Transverse colon (tissue), 4 donors: ENCODE results near the gene PRKACB. TPM values are rescaled to one million over a fixed set of nuclear protein-coding genes. Genes with fewer than 3 reads are reported as not detected.

Experiments used
- DNase-seq: peaks from one replicate; pipeline ENCODE4 v3.0.0-alpha.2; 2019
- H3K27ac ChIP-seq, 4 donors: fragments of 200-600 bp; sonication (generic); 2 replicates each; pipeline ENCODE4 v1.5.1; 2016 to 2018; ENCODE audit warnings: inconsistent platforms in 4 of 4
- H3K27me3 ChIP-seq: fragments of 200-600 bp; sonication (generic); 2 replicates; pipeline ENCODE4 v1.5.1; 2017; ENCODE audit warnings: inconsistent platforms
- H3K36me3 ChIP-seq, 4 donors: fragments of 200-600 bp; sonication (generic); 2 replicates each; pipeline ENCODE4 v1.5.1; 2017 to 2019; ENCODE audit warnings: inconsistent platforms in 4 of 4
- H3K4me1 ChIP-seq, 4 donors: fragments of 200-600 bp; sonication (generic); 2 replicates each; pipeline ENCODE4 v1.5.1; 2017 to 2020; ENCODE audit warnings: inconsistent platforms in 4 of 4
- H3K4me3 ChIP-seq, 4 donors: fragments of 200-600 bp; sonication (generic); 1 replicate in 1 of 4; 2 replicates in 3 of 4; pipeline versions ENCODE4 v1.5.1 to v1.6.1; 2017 to 2019; ENCODE audit warnings: inconsistent platforms in 4 of 4
- H3K9me3 ChIP-seq, 2 donors: fragments of 200-600 bp; sonication (generic); 2 replicates each; pipeline ENCODE4 v1.5.1; 2017 to 2019; ENCODE audit warnings: inconsistent platforms in 2 of 2
- CTCF ChIP-seq, 5 experiments: fragments of 200-600 bp in 3 of 5; fragments of 450-650 bp in 2 of 5; sonication (generic) in 3 of 5; IDR thresholded peaks; 1 replicate in 2 of 5; 2 replicates in 3 of 5; pipeline ENCODE4 v1.5.1; 2016 to 2017; ENCODE audit warnings: antibody characterized with exemption in 5 of 5, inconsistent platforms in 3 of 5, mild to moderate bottlenecking in 2 of 5, moderate library complexity in 1 of 5
- EP300 ChIP-seq: sonication (generic); formaldehyde crosslinking; IDR thresholded peaks from one replicate; pipeline ENCODE4 v1.6.1; 2017; ENCODE audit warnings: antibody characterized with exemption, low read depth
- POLR2A ChIP-seq: fragments of 450-650 bp; IDR thresholded peaks from one replicate; pipeline ENCODE4 v1.6.1; 2016; ENCODE audit warnings: antibody characterized with exemption, mild to moderate bottlenecking, moderate library complexity
- POLR2AphosphoS5 ChIP-seq, 3 donors: sonication (generic); formaldehyde crosslinking; IDR thresholded peaks; one replicate each; pipeline ENCODE4 v1.6.1; 2016; ENCODE audit warnings: antibody characterized with exemption in 3 of 3
- WGBS, 2 donors: methylation state at CpG; one replicate each; pipeline ENCODE4 v1.1.5; 2018; ENCODE audit warnings: low coverage in 1 of 2; 5-methylcytosine and 5-hydroxymethylcytosine counted together
- in situ Hi-C, 4 donors: fragments of 200-750 bp; cut with MboI; loops; one replicate each; pipeline versions ENCODE4 v1.15.0 to v1.15.1; 2017; ENCODE audit warnings: low sequenced_read_pairs in 3 of 4, low pct_ligation_motif_present in 1 of 4, low pct_unique_long_range_greater_than_20kb in 1 of 4
- intact Hi-C: fragments of 100-400 bp; cut with DNase I; formaldehyde crosslinking; loops from one replicate; pipeline ENCODE4 v1.15.1; 2023; ENCODE audit warnings: low total_unique reads
- total RNA-seq, 4 donors: library from RNA; depleted of rRNA; stranded (reverse); fragments of >200 nt; gene quantifications; one replicate each; pipeline ENCODE4 v1.1.0, GENCODE V29; 2016

Gene PRKACB
- total RNA-seq, 4 donors from 2014 or later, result 34.6 to 115 (median 79.2) TPM

GRCh38 chr1:84163123-84163931 lies 19.3 kb downstream of the PRKACB start:
- H3K9me3 ChIP-seq, result no peaks in the 10 kb centered on the region
- H3K27me3 ChIP-seq, result no peaks in the 10 kb centered on the region
- WGBS, 2 donors, result 73 to 86% methylated on average over 6 to 7 of the region's 7 CpGs
- peaks cover 0 to 20% (median 2%) of the 10 kb centered on the region in 4 donors for H3K4me1 ChIP-seq
- no peak overlapping the region for H3K4me3 ChIP-seq
- intact Hi-C loops, result no loop called here
- DNase-seq, result no peak
- no peak for TF ChIP-seq EP300
- no peak for TF ChIP-seq POLR2A
- TF ChIP-seq CTCF (IDR thresholded peaks at IDR 0.05), result no peak
- TF ChIP-seq POLR2AphosphoS5 (IDR thresholded peaks at IDR 0.05), result no peak
- H3K36me3 ChIP-seq, result no peaks in the 10 kb centered on the region
- H3K27ac ChIP-seq, result no peak overlapping the region
- in situ Hi-C loops, result no loop called here

GRCh38 chr1:84164161-84164560 lies 20.1 kb downstream of the PRKACB start:
- 70 to 76% methylated on average over 5 of the region's 5 CpGs for WGBS, 2 donors
- TF ChIP-seq POLR2AphosphoS5 (IDR thresholded peaks at IDR 0.05), result no peak
- no peak for TF ChIP-seq POLR2A
- no peak for TF ChIP-seq EP300
- no peak for TF ChIP-seq CTCF (IDR thresholded peaks at IDR 0.05)
- peaks cover 0 to 28% (median 6%) of the 10 kb centered on the region in 4 donors for H3K4me1 ChIP-seq
- no peak overlapping the region for H3K27ac ChIP-seq
- DNase-seq, result no peak
- intact Hi-C loops (no loop called here), in situ Hi-C loops (no loop called here)
- H3K4me3 ChIP-seq, result no peak overlapping the region
- H3K36me3 ChIP-seq, result no peaks in the 10 kb centered on the region
- no peaks in the 10 kb centered on the region for H3K9me3 ChIP-seq
- no peaks in the 10 kb centered on the region for H3K27me3 ChIP-seq

- Histone ChIP-seq H3K9me3 (no peaks in the 10 kb centered on the region), H3K4me3 (peak overlapping the region in 1 of 4 donors; percentile 0), H3K36me3 (no peaks in the 10 kb centered on the region), H3K27ac (no peak overlapping the region), H3K27me3 (no peaks in the 10 kb centered on the region), H3K4me1 (peaks cover 0 to 30% (median 8%) of the 10 kb centered on the region in 4 donors)
- no peak for DNase-seq
- 74 to 85% methylated on average over 6 of the region's 6 CpGs for WGBS, 2 donors
- in situ Hi-C loops, result no loop called here
- TF ChIP-seq EP300 (no peak), POLR2A (no peak), POLR2AphosphoS5 (IDR thresholded peaks at IDR 0.05) (no peak), CTCF (IDR thresholded peaks at IDR 0.05) (no peak)
- intact Hi-C loops, result no loop called here
Observed at GRCh38 chr1:84164567-84165021, 20.5 kb downstream of the PRKACB start.

GRCh38 chr1:84165601-84166000 lies 21.5 kb downstream of the PRKACB start:
- no peak for DNase-seq
- WGBS, 2 donors, result 88 to 100% methylated on average over 1 of the region's 1 CpG
- no peak overlapping the region for H3K4me3 ChIP-seq
- no peaks in the 10 kb centered on the region for H3K9me3 ChIP-seq
- H3K27ac ChIP-seq, result no peak overlapping the region
- no peaks in the 10 kb centered on the region for H3K36me3 ChIP-seq
- H3K4me1 ChIP-seq, result peaks cover 0 to 30% (median 9%) of the 10 kb centered on the region in 4 donors
- intact Hi-C loops (no loop called here), in situ Hi-C loops (no loop called here)
- TF ChIP-seq POLR2AphosphoS5 (IDR thresholded peaks at IDR 0.05), result no peak
- no peak for TF ChIP-seq EP300
- no peak for TF ChIP-seq POLR2A
- TF ChIP-seq CTCF (IDR thresholded peaks at IDR 0.05), result no peak
- H3K27me3 ChIP-seq, result no peaks in the 10 kb centered on the region
